Right atrium auricular region (tissue), 2 donors: Measurements from ENCODE around the gene ELMO1. TPM values are rescaled to one million over a fixed set of nuclear protein-coding genes. Genes with fewer than 3 reads are reported as not detected.

ENCODE experiments used
- DNase-seq: peaks from one replicate; pipeline ENCODE4 v3.0.0-alpha.2; 2019; ENCODE audit warnings: low spot score
- H3K27ac ChIP-seq, 2 donors: fragments of 200-600 bp; sonication (generic); 1 replicate in 1 of 2; 2 replicates in 1 of 2; pipeline ENCODE4 v1.5.1; 2016 to 2019
- H3K27me3 ChIP-seq, 2 donors: fragments of 200-600 bp; sonication (generic); one replicate each; pipeline versions ENCODE4 v1.5.1 to v1.6.0; 2017 to 2019
- H3K36me3 ChIP-seq: fragments of 200-600 bp; sonication (generic); one replicate; pipeline ENCODE4 v1.5.1; 2016
- H3K4me1 ChIP-seq, 2 donors: fragments of 200-600 bp; sonication (generic); one replicate each; pipeline versions ENCODE4 v1.5.1 to v1.6.0; 2017 to 2019
- H3K4me3 ChIP-seq, 2 donors: fragments of 200-600 bp; sonication (generic); 1 replicate in 1 of 2; 2 replicates in 1 of 2; pipeline ENCODE4 v1.5.1; 2017 to 2019; ENCODE audit warnings: mild to moderate bottlenecking in 1 of 2, moderate library complexity in 1 of 2
- H3K9me3 ChIP-seq, 2 donors: fragments of 200-600 bp; sonication (generic); one replicate each; pipeline ENCODE4 v1.5.1; 2019
- CTCF ChIP-seq, 2 donors: fragments of 200-600 bp; sonication (generic); IDR thresholded peaks; one replicate each; pipeline ENCODE4 v1.5.1; 2019; ENCODE audit warnings: antibody characterized with exemption in 2 of 2
- total RNA-seq, 2 donors: library from RNA; depleted of rRNA; stranded (reverse); fragments of >200 nt; gene quantifications; one replicate each; pipeline ENCODE4 v1.1.0, GENCODE V29; 2016

The ELMO1 gene
- total RNA-seq, 2 donors from 2014 or later: 24.4 to 45.1 TPM

- peak overlapping the region in 1 of 2 donors; percentile 8 for H3K27ac ChIP-seq
- H3K27me3 ChIP-seq: no peaks in the 10 kb centered on the region
- H3K9me3 ChIP-seq: no peaks in the 10 kb centered on the region
- peaks cover 0 to 50% of the 10 kb centered on the region in 2 donors for H3K4me1 ChIP-seq
- H3K4me3 ChIP-seq: no peak overlapping the region
- DNase-seq: no peak
- no peak for TF ChIP-seq CTCF (IDR thresholded peaks at IDR 0.05)
- H3K36me3 ChIP-seq: no peaks in the 10 kb centered on the region
Observed at GRCh38 chr7:37438906-37439652, 9.6 kb downstream of the ELMO1 start.

GRCh38 chr7:37435156-37435855, 13.4 kb downstream of the ELMO1 start:
- Histone ChIP-seq H3K27ac (no peak overlapping the region), H3K4me1 (peaks cover 0 to 37% of the 10 kb centered on the region in 2 donors)

GRCh38 chr7:37434529-37434928, 14.1 kb downstream of the ELMO1 start:
- no peaks in the 10 kb centered on the region for H3K36me3 ChIP-seq
- DNase-seq: no peak
- H3K27ac ChIP-seq: no peak overlapping the region
- no peaks in the 10 kb centered on the region for H3K27me3 ChIP-seq
- H3K4me1 ChIP-seq: peaks cover 0 to 34% of the 10 kb centered on the region in 2 donors
- no peak for TF ChIP-seq CTCF (IDR thresholded peaks at IDR 0.05)
- H3K4me3 ChIP-seq: no peak overlapping the region
- H3K9me3 ChIP-seq: no peaks in the 10 kb centered on the region

More at GRCh38 chr7:37435156-37435855, 13.4 kb downstream of the ELMO1 start:
- no peak for TF ChIP-seq CTCF (IDR thresholded peaks at IDR 0.05)
- Histone ChIP-seq H3K4me3 (no peak overlapping the region), H3K9me3 (no peaks in the 10 kb centered on the region), H3K36me3 (no peaks in the 10 kb centered on the region), H3K27me3 (no peaks in the 10 kb centered on the region)
- no peak for DNase-seq

GRCh38 chr7:37433166-37433565, 15.5 kb downstream of the ELMO1 start:
- Histone ChIP-seq H3K9me3 (no peaks in the 10 kb centered on the region), H3K4me3 (no peak overlapping the region), H3K27ac (no peak overlapping the region), H3K36me3 (no peaks in the 10 kb centered on the region), H3K4me1 (peaks cover 0 to 34% of the 10 kb centered on the region in 2 donors), H3K27me3 (no peaks in the 10 kb centered on the region)
- peak in 1 of 2 donors; percentile 11 for TF ChIP-seq CTCF (IDR thresholded peaks at IDR 0.05)
- DNase-seq: no peak

GRCh38 chr7:37432281-37432920, 16.3 kb downstream of the ELMO1 start:
- Histone ChIP-seq H3K27ac (no peak overlapping the region), H3K9me3 (no peaks in the 10 kb centered on the region)
- TF ChIP-seq CTCF (IDR thresholded peaks at IDR 0.05): no peak

More at GRCh38 chr7:37432281-37432920, 16.3 kb downstream of the ELMO1 start:
- Histone ChIP-seq H3K4me1 (peaks cover 0 to 38% of the 10 kb centered on the region in 2 donors), H3K4me3 (no peak overlapping the region), H3K36me3 (no peaks in the 10 kb centered on the region), H3K27me3 (no peaks in the 10 kb centered on the region)
- DNase-seq: no peak
